Measurements from ENCODE around the gene SFN.

Gene SFN

GRCh38 chr1:26909951-26910342, 47.0 kb downstream of the SFN start:
- TF ChIP-seq GATA3 (IDR thresholded peaks at IDR 0.05; ENCODE audit: low read depth, low read length) (no peak), GATA2 (IDR thresholded peaks at IDR 0.05; ENCODE audit: low read depth, low read length) (no peak)

GRCh38 chr1:26910343-26911160, 47.6 kb downstream of the SFN start:
- TF ChIP-seq GATA3 (IDR thresholded peaks at IDR 0.05; ENCODE audit: low read depth, low read length) (no peak), GATA2 (IDR thresholded peaks at IDR 0.05; ENCODE audit: low read depth, low read length) (no peak)

GRCh38 chr1:26911399-26912146, 48.6 kb downstream of the SFN start:
- TF ChIP-seq GATA3 (IDR thresholded peaks at IDR 0.05; ENCODE audit: low read depth, low read length) = no peak
- no peak for TF ChIP-seq GATA2 (IDR thresholded peaks at IDR 0.05; ENCODE audit: low read depth, low read length)

GRCh38 chr1:26912147-26912490, 49.2 kb downstream of the SFN start:
- TF ChIP-seq GATA3 (IDR thresholded peaks at IDR 0.05; ENCODE audit: low read depth, low read length) (no peak), GATA2 (IDR thresholded peaks at IDR 0.05; ENCODE audit: low read depth, low read length) (no peak)

- no peak for TF ChIP-seq GATA2 (IDR thresholded peaks at IDR 0.05; ENCODE audit: low read depth, low read length)
- TF ChIP-seq GATA3 (IDR thresholded peaks at IDR 0.05; ENCODE audit: low read depth, low read length) = no peak
Measured at GRCh38 chr1:26913389-26913753, 50.4 kb downstream of the SFN start.

Measured in SH-SY5Y (cell line).